MCF 10A (cell line): Measurements from ENCODE around the gene IKZF1. TPM values are rescaled to one million over a fixed set of nuclear protein-coding genes. Genes with fewer than 3 reads are reported as not detected.

Experiments
- BruUV-seq: library from RNA; stranded (reverse); fragments of 400-500 nt; replicated peaks from 2 replicates; lab custom pipeline; 2021; lab: Mats Ljungman, UMichigan
- CTCF ChIA-PET: fragments of 300-600 bp; sonication (Branson Sonifier 250); formaldehyde crosslinking; extraction: SDS; loops from one replicate; lab custom pipeline; 2021; ENCODE audit warnings: antibody characterized with exemption, inconsistent platforms; lab: Yijun Ruan, JAX
- POLR2A ChIA-PET: fragments of 300-600, 350-650 bp; sonication (Branson Sonifier 250); formaldehyde crosslinking; extraction: SDS; loops from one replicate; lab custom pipeline; 2020; ENCODE audit warnings: antibody characterized with exemption, inconsistent platforms; lab: Yijun Ruan, JAX
- DNase-seq: peaks from one replicate; pipeline ENCODE4 v3.0.0-alpha.2; 2018; ENCODE audit not compliant: unreplicated experiment
- H3K27ac Mint-ChIP-seq: one replicate; pipeline ENCODE4 v1.8.0; 2022; ENCODE audit warnings: mild to moderate bottlenecking, low read depth, mixed read lengths; ENCODE audit not compliant: unreplicated experiment
- H3K27me3 Mint-ChIP-seq: one replicate; pipeline ENCODE4 v1.8.0; 2022; ENCODE audit warnings: mixed read lengths; ENCODE audit not compliant: insufficient read depth, unreplicated experiment
- H3K36me3 Mint-ChIP-seq: one replicate; pipeline ENCODE4 v1.8.0; 2022; ENCODE audit warnings: mild to moderate bottlenecking, moderate library complexity, mixed read lengths; ENCODE audit not compliant: insufficient read depth, unreplicated experiment
- H3K4me1 Mint-ChIP-seq: one replicate; pipeline ENCODE4 v1.8.0; 2022; ENCODE audit warnings: mixed read lengths; ENCODE audit not compliant: insufficient read depth, unreplicated experiment
- H3K4me3 Mint-ChIP-seq: one replicate; pipeline ENCODE4 v1.8.0; 2022; ENCODE audit warnings: mild to moderate bottlenecking, moderate library complexity, mixed read lengths; ENCODE audit not compliant: unreplicated experiment
- H3K9me3 Mint-ChIP-seq: one replicate; pipeline ENCODE4 v1.8.0; 2022; ENCODE audit warnings: mixed read lengths; ENCODE audit not compliant: unreplicated experiment
- CTCF ChIP-seq: fragments of 200-600 bp; IDR thresholded peaks from one replicate; pipeline ENCODE4 v1.8.0; 2022; ENCODE audit warnings: antibody characterized with exemption, mild to moderate bottlenecking; ENCODE audit not compliant: unreplicated experiment
- intact Hi-C: fragments of 100-400 bp; cut with micrococcal nuclease; formaldehyde crosslinking; loops from 2 replicates; pipeline ENCODE4 v1.14.1; 2022
- total RNA-seq: library from RNA; stranded (reverse); gene quantifications from 2 replicates; pipeline ENCODE4 v1.2.3, GENCODE V29; 2022

IKZF1 gene
- total RNA-seq, 1 experiment from 2014 or later = not detected

- no peaks in the 10 kb centered on the region for H3K9me3 Mint-ChIP-seq
- ChIA-PET POLR2A (no interaction called here), CTCF (no interaction called here)
- no peak overlapping the region for H3K4me3 Mint-ChIP-seq
- BruUV-seq = no TSS peak
- DNase-seq = no peak
- no peak overlapping the region for H3K27ac Mint-ChIP-seq
- no peaks in the 10 kb centered on the region for H3K36me3 Mint-ChIP-seq
- intact Hi-C loops = no loop called here
- H3K4me1 Mint-ChIP-seq = peaks cover 18% of the 10 kb centered on the region
- peaks cover 3% of the 10 kb centered on the region for H3K27me3 Mint-ChIP-seq
- no peak for TF ChIP-seq CTCF
Measured at GRCh38 chr7:50333221-50333651, 28.7 kb downstream of the IKZF1 start.

GRCh38 chr7:50334341-50334994 lies 30.0 kb downstream of the IKZF1 start:
- Mint-ChIP-seq H3K27me3 (no peaks in the 10 kb centered on the region), H3K4me1 (peaks cover 18% of the 10 kb centered on the region), H3K4me3 (no peak overlapping the region), H3K9me3 (no peaks in the 10 kb centered on the region), H3K36me3 (no peaks in the 10 kb centered on the region), H3K27ac (no peak overlapping the region)
- CTCF ChIA-PET = no interaction called here
- intact Hi-C loops = no loop called here
- no peak for DNase-seq
- no peak for TF ChIP-seq CTCF
- POLR2A ChIA-PET = no interaction called here
- no TSS peak for BruUV-seq

GRCh38 chr7:50335230-50335794 lies 30.8 kb downstream of the IKZF1 start:
- intact Hi-C loops = no loop called here
- no peak for TF ChIP-seq CTCF
- H3K27ac Mint-ChIP-seq = no peak overlapping the region
- DNase-seq = no peak
- H3K27me3 Mint-ChIP-seq = no peaks in the 10 kb centered on the region
- H3K36me3 Mint-ChIP-seq = no peaks in the 10 kb centered on the region
- no TSS peak for BruUV-seq
- H3K9me3 Mint-ChIP-seq = no peaks in the 10 kb centered on the region
- CTCF ChIA-PET = no interaction called here
- no peak overlapping the region for H3K4me3 Mint-ChIP-seq
- H3K4me1 Mint-ChIP-seq = peaks cover 18% of the 10 kb centered on the region
- POLR2A ChIA-PET = no interaction called here

GRCh38 chr7:50335795-50336754 lies 31.6 kb downstream of the IKZF1 start:
- Mint-ChIP-seq H3K27me3 (no peaks in the 10 kb centered on the region), H3K27ac (no peak overlapping the region)

More at GRCh38 chr7:50335795-50336754, 31.6 kb downstream of the IKZF1 start:
- ChIA-PET CTCF (no interaction called here), POLR2A (no interaction called here)
- no peaks in the 10 kb centered on the region for H3K36me3 Mint-ChIP-seq
- H3K4me1 Mint-ChIP-seq = peaks cover 14% of the 10 kb centered on the region
- intact Hi-C loops = no loop called here
- DNase-seq = peak; percentile 4
- TF ChIP-seq CTCF = no peak
- H3K4me3 Mint-ChIP-seq = no peak overlapping the region
- H3K9me3 Mint-ChIP-seq = no peaks in the 10 kb centered on the region
- no TSS peak for BruUV-seq
